Endothelial cell of umbilical vein (primary cell): ENCODE measurements around the gene LACTB. TPM values are rescaled to one million over a fixed set of nuclear protein-coding genes. Genes with fewer than 3 reads are reported as not detected.

Source experiments
- BruUV-seq: library from RNA; stranded (reverse); fragments of 400-500 nt; replicated peaks from 2 replicates; lab custom pipeline; 2021; lab: Mats Ljungman, UMichigan
- CTCF ChIA-PET: fragments of 300-600, 350-600 bp; sonication (Branson Sonifier 250); formaldehyde crosslinking; loops from one replicate; lab custom pipeline; 2021; ENCODE audit warnings: antibody characterized with exemption, inconsistent platforms; lab: Charles Lee
- POLR2A ChIA-PET: fragments of 300-600, 350-600 bp; sonication (Branson Sonifier 250); formaldehyde crosslinking; loops from one replicate; lab custom pipeline; 2021; ENCODE audit warnings: antibody characterized with exemption, inconsistent platforms; lab: Charles Lee
- DNase-seq: peaks from one replicate; pipeline ENCODE4 v3.0.0-alpha.2; 2011; ENCODE audit warnings: low read depth, low spot score
- FAIRE-seq: peaks from 2 replicates; lab custom pipeline; 2011; peaks lifted over from hg19 to GRCh38; lab: Jason Lieb, UNC
- H2AFZ ChIP-seq: 2 replicates; pipeline ENCODE4 v1.6.0; 2012; ENCODE audit warnings: low read depth, low read length, control low read depth, inconsistent platforms
- H3K27ac ChIP-seq: 2 replicates; pipeline ENCODE4 v1.5.1; 2011; ENCODE audit warnings: low read depth, mild to moderate bottlenecking, control low read depth, low read length, moderate library complexity; ENCODE audit not compliant: insufficient read depth
- H3K27me3 ChIP-seq, 2 experiments: 2 replicates each; pipeline versions ENCODE4 v1.6.0 to v1.6.1; 2011; ENCODE audit warnings: low read length in 2 of 2, mixed read lengths in 1 of 2; ENCODE audit not compliant: control insufficient read depth in 2 of 2, insufficient read depth in 2 of 2
- H3K36me3 ChIP-seq, 2 experiments: 2 replicates in 1 of 2; 3 replicates in 1 of 2; pipeline ENCODE4 v1.5.1; 2011; ENCODE audit warnings: low read length in 2 of 2, mild to moderate bottlenecking in 1 of 2, moderate library complexity in 1 of 2; ENCODE audit not compliant: control insufficient read depth in 2 of 2, insufficient read depth in 2 of 2; ENCODE audit errors: extremely low read depth in 1 of 2
- H3K4me1 ChIP-seq: 3 replicates; pipeline ENCODE4 v1.5.1; 2011; ENCODE audit warnings: mild to moderate bottlenecking, low read length; ENCODE audit not compliant: control insufficient read depth, insufficient read depth; ENCODE audit errors: extremely low read depth
- H3K4me2 ChIP-seq: 2 replicates; pipeline ENCODE4 v1.6.1; 2011; ENCODE audit warnings: low read length, control low read depth, mixed read lengths; ENCODE audit not compliant: insufficient read depth
- H3K4me3 ChIP-seq, 3 experiments: fragments of 200-600 bp in 1 of 3; sonication (generic), shearing (Covaris generic) in 1 of 3; replicated peaks in 1 of 3; 2 replicates each; pipeline ENCODE4 v1.5.1; 2011 to 2016; ENCODE audit warnings: control low read depth in 3 of 3, low read length in 3 of 3, mild to moderate bottlenecking in 2 of 3, inconsistent platforms in 1 of 3, low read depth in 1 of 3, moderate library complexity in 1 of 3; ENCODE audit not compliant: insufficient read depth in 1 of 3
- H3K79me2 ChIP-seq: 2 replicates; pipeline ENCODE4 v1.6.0; 2012; ENCODE audit warnings: low read length, inconsistent platforms; ENCODE audit not compliant: control insufficient read depth, insufficient read depth
- H3K9ac ChIP-seq: replicated peaks from 2 replicates; pipeline ENCODE3; 2011; ENCODE audit warnings: low read length, control low read depth; ENCODE audit not compliant: insufficient read depth; ENCODE audit errors: extremely low read depth
- H3K9me1 ChIP-seq: replicated peaks from 3 replicates; pipeline ENCODE4 v1.6.0; 2011; ENCODE audit warnings: mild to moderate bottlenecking, low read length; ENCODE audit not compliant: control insufficient read depth, insufficient read depth; ENCODE audit errors: extremely low read depth
- H3K9me3 ChIP-seq: replicated peaks from 2 replicates; pipeline ENCODE4 v1.5.1; 2012; ENCODE audit warnings: low read length, inconsistent platforms; ENCODE audit not compliant: control insufficient read depth, insufficient read depth
- H4K20me1 ChIP-seq: replicated peaks from 2 replicates; pipeline ENCODE3; 2011; ENCODE audit warnings: mild to moderate bottlenecking, low read length; ENCODE audit not compliant: control insufficient read depth, insufficient read depth; ENCODE audit errors: extremely low read depth
- CTCF ChIP-seq, 2 donors: IDR thresholded peaks; 1 replicate in 1 of 2; 2 replicates in 1 of 2; pipeline ENCODE4 v1.5.1; 2011; ENCODE audit warnings: low read length in 2 of 2, mild to moderate bottlenecking in 2 of 2, moderate library complexity in 2 of 2, control low read depth in 1 of 2, inconsistent platforms in 1 of 2, low read depth in 1 of 2; ENCODE audit not compliant: insufficient read depth in 1 of 2; ENCODE audit errors: extremely low read depth in 1 of 2
- EZH2 ChIP-seq: IDR thresholded peaks from 2 replicates; pipeline ENCODE4 v1.6.1; 2012; ENCODE audit warnings: borderline replicate concordance, low read depth, mild to moderate bottlenecking, moderate library complexity, low read length, inconsistent platforms; ENCODE audit not compliant: severe bottlenecking
- FOS ChIP-seq: IDR thresholded peaks from 2 replicates; pipeline ENCODE4 v1.6.1; 2011; ENCODE audit warnings: mild to moderate bottlenecking, low read length, moderate library complexity, borderline replicate concordance; ENCODE audit not compliant: insufficient read depth
- JUN ChIP-seq: IDR thresholded peaks from 2 replicates; pipeline ENCODE4 v1.6.1; 2011; ENCODE audit warnings: borderline replicate concordance, low read depth; ENCODE audit not compliant: insufficient read length, insufficient read depth
- MYC ChIP-seq: IDR thresholded peaks from one replicate; pipeline ENCODE4 v1.6.1; 2011; ENCODE audit warnings: mild to moderate bottlenecking, low read depth, low read length
- dilution Hi-C: fragments of 300-500 bp; cut with MboI; formaldehyde crosslinking; loops from one replicate; pipeline ENCODE4 v1.15.0; 2019; ENCODE audit warnings: low sequenced_read_pairs; ENCODE audit not compliant: extremely low pct_ligation_motif_present
- intact Hi-C: fragments of 100-400 bp; cut with micrococcal nuclease; formaldehyde crosslinking; loops from one replicate; pipeline ENCODE4 v1.10.0; 2022
- polyA plus RNA-seq, 4 experiments: library from polyadenylated mRNA; depleted of rRNA in 3 of 4; stranded (reverse) in 3 of 4; unstranded in 1 of 4; fragments of >200 nt; gene quantifications; 2 replicates each; pipeline versions ENCODE4 v1.2.1 to v1.2.3, GENCODE V29; 2011 to 2012; ENCODE audit warnings: missing spikeins in 1 of 4
- total RNA-seq: library from RNA; stranded (reverse); gene quantifications from 2 replicates; pipeline ENCODE4 v1.2.3, GENCODE V29; 2021
- TF ChIP-seq, protein P1 (sequence below): IDR thresholded peaks from 2 replicates; pipeline ENCODE4 v1.6.1; 2011; ENCODE audit not compliant: insufficient read depth, insufficient read length

Gene LACTB
- total and polyA plus RNA-seq, 2 donors (not counting 3 experiments of a cell fraction or from before 2014, with no cell fraction given): 14.0 to 26.1 TPM

- intact Hi-C loops: no loop called here
- DNase-seq: no peak
- H3K9me3 ChIP-seq: no peaks in the 10 kb centered on the region
- H3K36me3 ChIP-seq: no peaks in the 10 kb centered on the region
- ChIA-PET CTCF (no interaction called here), POLR2A (interaction anchor here (0.6 kb wide), 1 partner anchor 165 kb away, joined by 4 read pairs; no protein-coding TSS in a partner anchor)
- H3K9me1 ChIP-seq: no peaks in the 10 kb centered on the region
- dilution Hi-C loops: no loop called here
- no peaks in the 10 kb centered on the region for H4K20me1 ChIP-seq
- H2AFZ ChIP-seq: no peak overlapping the region
- BruUV-seq: no TSS peak
- H3K9ac ChIP-seq: no peak overlapping the region
- H3K27me3 ChIP-seq: no peaks in the 10 kb centered on the region
- H3K4me1 ChIP-seq: peaks cover 5% of the 10 kb centered on the region
- no peak for FAIRE-seq
- H3K4me2 ChIP-seq: no peak overlapping the region
- H3K4me3 ChIP-seq: no peak overlapping the region
- H3K27ac ChIP-seq: no peak overlapping the region
- H3K79me2 ChIP-seq: no peaks in the 10 kb centered on the region
- no peak for TF ChIP-seq JUN
- TF ChIP-seq, protein P1, sequence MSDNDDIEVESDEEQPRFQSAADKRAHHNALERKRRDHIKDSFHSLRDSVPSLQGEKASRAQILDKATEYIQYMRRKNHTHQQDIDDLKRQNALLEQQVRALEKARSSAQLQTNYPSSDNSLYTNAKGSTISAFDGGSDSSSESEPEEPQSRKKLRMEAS: no peak
- TF ChIP-seq FOS: no peak
- no peak for TF ChIP-seq MYC
- TF ChIP-seq CTCF (IDR thresholded peaks at IDR 0.05; ENCODE audit: extremely low read depth in 1 of 2, insufficient read depth in 1 of 2, low read depth in 1 of 2, low read length in 2 of 2): no peak
- TF ChIP-seq EZH2: no peak
These were observed 10.2 kb upstream of the LACTB start for GRCh38 chr15:63111481-63111880.
